Kidney glomerular epithelial cell (primary cell): ENCODE results near the gene ARFGAP1.
A peak's percentile ranks its signal among the peaks of the same experiment; 100 is the strongest.

Source experiments
- DNase-seq: peaks from one replicate; lab custom pipeline; 2025; lab: John Stamatoyannopoulos, UW

ARFGAP1 gene

GRCh38 chr20:63261060-63261794 lies 11.4 kb upstream of the ARFGAP1 start:
- DNase-seq: no peak

- DNase-seq: no peak
Observed at GRCh38 chr20:63261795-63262528, 10.7 kb upstream of the ARFGAP1 start.

GRCh38 chr20:63262836-63263235 lies 9.8 kb upstream of the ARFGAP1 start:
- DNase-seq: no peak

GRCh38 chr20:63264000-63264399 lies 8.6 kb upstream of the ARFGAP1 start:
- DNase-seq: no peak

- peak; percentile 65 for DNase-seq
Observed at GRCh38 chr20:63264519-63264918, 8.1 kb upstream of the ARFGAP1 start.

GRCh38 chr20:63265891-63266515 lies 6.6 kb upstream of the ARFGAP1 start:
- no peak for DNase-seq

- DNase-seq: no peak
Observed at GRCh38 chr20:63267691-63268090, 4.9 kb upstream of the ARFGAP1 start.

GRCh38 chr20:63268256-63268655 lies 4.4 kb upstream of the ARFGAP1 start:
- DNase-seq: no peak

GRCh38 chr20:63268671-63269439 lies 3.8 kb upstream of the ARFGAP1 start:
- no peak for DNase-seq

GRCh38 chr20:63269724-63270123 lies 2.9 kb upstream of the ARFGAP1 start:
- no peak for DNase-seq

- DNase-seq: no peak
Observed at GRCh38 chr20:63270606-63271325, 1.8 kb upstream of the ARFGAP1 start.

- DNase-seq: no peak
Observed at GRCh38 chr20:63273059-63273579, 506 bp downstream of the ARFGAP1 start.

- DNase-seq: peak; percentile 57
Observed at GRCh38 chr20:63273635-63274380, 1.2 kb downstream of the ARFGAP1 start.

GRCh38 chr20:63274381-63275228 lies 2.0 kb downstream of the ARFGAP1 start:
- DNase-seq: no peak

GRCh38 chr20:63275825-63276224 lies 3.2 kb downstream of the ARFGAP1 start:
- DNase-seq: no peak

GRCh38 chr20:63276956-63277355 lies 4.3 kb downstream of the ARFGAP1 start:
- DNase-seq: no peak

- DNase-seq: no peak
Observed at GRCh38 chr20:63277466-63278272, 5.1 kb downstream of the ARFGAP1 start.

GRCh38 chr20:63278661-63279060 lies 6.0 kb downstream of the ARFGAP1 start:
- DNase-seq: no peak

- no peak for DNase-seq
Observed at GRCh38 chr20:63279931-63280330, 7.3 kb downstream of the ARFGAP1 start.
